Activated T-cell treated with anti-CD3 and anti-CD28 coated beads, Interleukin-2, amount 50 U/mL, for 4 hours (primary cell): ENCODE results near the gene ANO8. TPM values are rescaled to one million over a fixed set of nuclear protein-coding genes. Genes with fewer than 3 reads are reported as not detected.

Experiments used
- ATAC-seq, 2 donors: fragments of 200-7000 bp; cut with Tn5 transposase; one replicate each; pipeline ENCODE4 v1.10.0; 2021
- DNase-seq: peaks from one replicate; pipeline ENCODE4 v3.0.0-alpha.2; 2020
- H3K27me3 Mint-ChIP-seq: one replicate; pipeline ENCODE4 v1.8.0; 2021; ENCODE audit warnings: low read depth, mixed read lengths
- H3K36me3 Mint-ChIP-seq: one replicate; pipeline ENCODE4 v1.8.0; 2022; ENCODE audit warnings: mixed read lengths; ENCODE audit not compliant: insufficient read depth
- H3K4me1 Mint-ChIP-seq: one replicate; pipeline ENCODE4 v1.8.0; 2021; ENCODE audit warnings: low read depth, mixed read lengths
- H3K4me3 Mint-ChIP-seq: one replicate; pipeline ENCODE4 v1.8.0; 2021; ENCODE audit warnings: mild to moderate bottlenecking, moderate library complexity, mixed read lengths
- H3K9me3 Mint-ChIP-seq: one replicate; pipeline ENCODE4 v1.8.0; 2021; ENCODE audit warnings: mixed read lengths
- total RNA-seq, 3 donors: library from RNA; stranded (reverse); gene quantifications; one replicate each; pipeline ENCODE4 v1.2.1, GENCODE V29; 2021

Gene ANO8
- total RNA-seq, 3 donors from 2014 or later, result 2.8 to 3.0 (median 2.9) TPM

DNA sequence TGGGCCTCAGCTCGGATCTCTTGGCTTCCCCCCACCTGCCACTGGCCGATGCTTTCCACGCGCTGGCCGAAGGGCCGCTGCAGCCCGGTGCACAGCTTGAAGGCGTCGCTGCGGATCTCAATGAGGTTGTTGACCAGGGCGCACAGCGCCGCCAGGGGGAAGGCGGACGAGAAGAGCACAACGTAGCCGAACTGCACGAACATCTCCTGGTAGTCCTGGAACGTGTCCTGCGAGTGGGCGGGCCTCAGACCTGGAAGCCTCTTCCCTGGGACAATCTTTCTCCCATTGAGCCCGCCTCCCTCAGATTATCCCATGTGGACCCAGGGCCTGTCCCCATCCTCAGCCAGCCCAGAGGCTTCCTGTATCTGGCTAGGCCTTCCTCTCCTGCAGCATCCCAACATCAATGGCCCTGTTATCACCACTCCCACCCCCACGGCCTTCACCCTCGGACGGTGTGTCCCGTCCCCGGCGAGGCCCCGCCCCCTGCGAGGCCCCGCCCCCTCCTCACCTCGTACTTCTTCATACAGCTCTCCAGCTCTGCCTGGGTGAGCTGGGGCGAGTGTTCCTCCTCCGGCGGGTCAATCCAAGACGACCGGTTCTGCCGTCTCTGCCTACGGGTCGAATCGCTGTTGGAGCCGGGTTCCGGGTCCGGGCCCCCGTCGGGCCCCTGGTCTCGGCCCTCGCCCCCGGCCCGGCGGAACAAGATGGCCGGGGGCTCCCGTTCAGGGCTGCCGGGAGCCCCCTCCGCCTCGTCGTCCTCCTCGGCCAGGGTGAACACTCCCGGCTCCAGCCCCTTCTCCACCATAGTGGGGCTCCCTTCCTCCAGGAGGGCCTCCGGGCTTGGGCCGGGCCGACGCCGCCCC, 6.8 kb downstream of the ANO8 start:
- DNase-seq (peak; percentile 50), ATAC-seq (peak; percentile 64 to 66)
- Mint-ChIP-seq H3K27me3 (peaks cover 2% of the 10 kb centered on the region), H3K4me3 (peak overlapping the region; percentile 75), H3K4me1 (peaks cover 10% of the 10 kb centered on the region), H3K36me3 (no peaks in the 10 kb centered on the region), H3K9me3 (no peaks in the 10 kb centered on the region)

DNA sequence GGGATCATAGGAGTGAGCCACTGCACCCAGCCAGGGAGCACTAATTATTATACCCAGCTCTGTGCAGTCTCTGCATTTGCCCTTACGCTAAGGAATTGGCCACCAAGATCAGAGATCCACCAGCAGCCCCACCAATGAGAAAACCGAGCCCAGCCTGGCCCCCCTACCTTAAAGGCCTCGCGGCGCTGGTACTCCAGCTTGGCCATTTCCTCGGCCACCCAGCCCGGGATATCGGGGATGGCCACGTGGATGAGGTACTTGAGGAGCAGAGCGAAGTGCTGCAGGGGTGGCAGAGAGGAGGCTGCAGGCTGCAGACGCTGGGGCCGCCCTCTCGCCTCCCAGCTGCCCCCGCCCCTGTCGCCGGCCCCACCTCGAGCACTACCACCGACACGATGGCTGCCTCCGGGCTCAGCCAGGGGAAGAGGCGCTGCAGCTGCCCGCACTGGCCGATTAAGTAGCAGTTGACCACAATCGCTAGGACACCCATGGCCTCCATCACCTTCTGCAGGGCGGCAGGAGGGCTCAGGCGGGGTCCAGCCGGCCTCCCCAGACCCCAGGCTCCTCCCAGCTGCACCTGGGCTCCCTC, 7.5 kb downstream of the ANO8 start:
- Mint-ChIP-seq H3K4me1 (peaks cover 13% of the 10 kb centered on the region), H3K4me3 (peak overlapping the region; percentile 20), H3K9me3 (no peaks in the 10 kb centered on the region), H3K27me3 (peaks cover 2% of the 10 kb centered on the region), H3K36me3 (no peaks in the 10 kb centered on the region)
- ATAC-seq (no peak), DNase-seq (no peak)

DNA sequence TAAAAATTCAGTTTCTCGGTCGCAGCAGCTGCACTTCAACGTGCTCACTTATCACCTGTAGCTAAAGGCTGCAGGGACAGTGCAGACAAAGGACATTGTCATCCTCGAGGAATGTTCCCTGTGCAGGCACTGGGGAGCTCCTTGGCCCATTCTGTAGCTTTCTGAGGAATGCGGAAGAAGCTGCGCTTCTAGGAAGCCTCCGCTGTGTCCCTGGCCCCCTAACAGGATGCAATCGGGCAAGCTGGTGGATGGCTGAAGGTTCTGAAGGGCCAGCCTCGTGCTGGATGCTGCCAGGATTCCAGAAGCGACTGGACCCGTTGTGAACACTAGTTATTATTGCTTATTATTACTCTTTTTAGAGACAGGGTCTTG, 8.1 kb downstream of the ANO8 start:
- Mint-ChIP-seq H3K36me3 (no peaks in the 10 kb centered on the region), H3K4me1 (peaks cover 13% of the 10 kb centered on the region), H3K4me3 (no peak overlapping the region), H3K9me3 (no peaks in the 10 kb centered on the region), H3K27me3 (peaks cover 2% of the 10 kb centered on the region)
- ATAC-seq (no peak), DNase-seq (no peak)

DNA sequence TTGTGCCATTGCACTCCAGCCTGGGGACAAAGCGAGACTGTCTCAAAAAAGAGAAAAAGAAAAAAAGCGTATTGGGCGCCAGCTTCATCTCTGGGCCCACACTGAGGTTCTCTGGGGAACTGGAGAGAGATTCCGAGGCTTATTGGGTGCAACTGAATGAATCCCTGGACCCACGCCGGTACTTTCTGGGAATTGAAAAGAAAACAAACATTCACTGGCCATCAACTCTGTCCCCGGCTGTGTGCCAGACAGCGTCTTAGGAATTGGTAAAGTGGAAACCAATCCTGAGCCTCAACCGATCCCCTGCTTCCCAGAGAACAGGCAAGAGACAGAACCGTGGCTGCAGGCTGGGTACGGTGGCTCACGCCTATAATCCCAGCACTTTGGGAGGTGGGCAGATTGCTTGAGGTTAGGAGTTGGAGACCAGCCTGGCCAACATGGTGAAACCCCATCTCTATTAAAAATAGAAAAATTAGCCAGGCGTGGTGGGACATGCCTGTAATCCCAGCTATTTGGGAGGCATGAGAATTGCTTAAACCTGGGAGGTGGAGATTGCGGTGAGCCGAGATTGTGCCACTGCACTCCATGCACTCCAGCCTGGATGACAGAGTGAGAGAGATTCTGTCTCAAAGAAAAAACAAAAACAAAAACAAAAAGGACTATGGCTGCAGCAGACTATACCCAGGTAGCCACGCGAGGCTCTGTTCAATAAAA, 8.6 kb downstream of the ANO8 start:
- ATAC-seq, result no peak

DNA sequence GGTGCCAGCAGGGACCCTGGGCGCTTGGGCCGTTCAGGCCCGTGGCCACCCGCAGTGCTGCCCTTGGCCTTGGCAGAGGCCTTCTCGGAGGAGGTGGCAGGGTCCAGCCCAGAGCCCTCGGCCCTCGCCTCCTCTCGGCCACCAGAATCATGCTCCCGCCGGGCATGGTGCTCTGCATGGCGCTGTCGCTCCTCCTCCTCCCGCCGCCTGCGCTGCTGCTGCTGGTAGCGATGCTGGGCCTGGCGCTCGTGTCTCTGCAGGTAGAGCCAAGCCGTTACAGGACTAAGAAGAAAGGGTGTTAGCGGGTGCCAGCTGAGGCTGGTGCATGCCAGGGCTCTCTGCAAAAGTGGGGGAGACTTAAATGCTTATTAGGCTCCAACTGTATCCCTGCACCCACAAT, 9.5 kb downstream of the ANO8 start:
- Mint-ChIP-seq H3K36me3 (peaks cover 4% of the 10 kb centered on the region), H3K9me3 (no peaks in the 10 kb centered on the region), H3K27me3 (peaks cover 2% of the 10 kb centered on the region), H3K4me3 (no peak overlapping the region), H3K4me1 (peaks cover 11% of the 10 kb centered on the region)
- ATAC-seq (no peak), DNase-seq (no peak)

More for the DNA sequence above, 8.6 kb downstream of the ANO8 start:
- no peak for DNase-seq
- no peaks in the 10 kb centered on the region for H3K9me3 Mint-ChIP-seq
- H3K4me3 Mint-ChIP-seq, result no peak overlapping the region
- peaks cover 2% of the 10 kb centered on the region for H3K27me3 Mint-ChIP-seq
- no peaks in the 10 kb centered on the region for H3K36me3 Mint-ChIP-seq
- H3K4me1 Mint-ChIP-seq, result peaks cover 13% of the 10 kb centered on the region

DNA sequence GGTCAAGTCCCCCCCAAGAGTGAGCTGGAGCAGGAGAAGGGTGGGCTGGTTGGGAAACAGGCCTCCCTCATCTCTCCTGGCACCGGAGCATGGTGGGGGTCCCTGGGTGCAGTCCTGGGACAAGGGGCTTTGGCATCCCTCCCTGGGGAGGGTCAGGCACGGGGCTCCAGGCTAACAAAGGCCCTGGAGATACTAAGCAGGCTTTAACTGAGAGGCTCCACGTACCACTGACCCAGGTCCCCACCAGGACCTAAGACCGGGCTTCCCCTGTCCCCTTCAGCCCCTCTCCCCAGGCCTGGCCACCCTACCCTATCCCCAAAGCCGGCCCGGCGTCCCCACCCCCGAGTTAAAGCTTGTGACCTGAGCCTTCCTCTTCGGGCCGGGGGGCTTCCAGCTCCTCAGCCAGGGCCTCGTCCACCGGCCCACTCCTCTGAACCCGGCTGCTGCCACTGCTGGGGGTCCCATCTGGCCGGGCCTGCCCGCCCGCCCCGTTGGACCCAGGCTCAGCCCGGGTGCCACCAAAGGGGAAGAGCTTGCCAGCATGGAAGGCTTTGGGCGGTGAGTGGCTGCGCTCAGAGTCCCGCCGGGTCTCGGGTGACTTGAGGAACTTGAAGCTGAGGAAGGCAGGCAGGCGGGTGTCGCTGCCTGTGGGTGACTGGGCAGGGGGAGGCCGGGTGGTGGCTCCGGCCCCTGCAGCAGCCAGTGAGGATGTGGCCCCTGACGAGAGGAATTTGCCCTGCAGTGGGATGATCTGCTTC, 10.1 kb downstream of the ANO8 start:
- Mint-ChIP-seq H3K9me3 (no peaks in the 10 kb centered on the region), H3K4me1 (peaks cover 8% of the 10 kb centered on the region), H3K36me3 (peaks cover 7% of the 10 kb centered on the region), H3K27me3 (no peaks in the 10 kb centered on the region), H3K4me3 (no peak overlapping the region)
- DNase-seq (no peak), ATAC-seq (no peak)

DNA sequence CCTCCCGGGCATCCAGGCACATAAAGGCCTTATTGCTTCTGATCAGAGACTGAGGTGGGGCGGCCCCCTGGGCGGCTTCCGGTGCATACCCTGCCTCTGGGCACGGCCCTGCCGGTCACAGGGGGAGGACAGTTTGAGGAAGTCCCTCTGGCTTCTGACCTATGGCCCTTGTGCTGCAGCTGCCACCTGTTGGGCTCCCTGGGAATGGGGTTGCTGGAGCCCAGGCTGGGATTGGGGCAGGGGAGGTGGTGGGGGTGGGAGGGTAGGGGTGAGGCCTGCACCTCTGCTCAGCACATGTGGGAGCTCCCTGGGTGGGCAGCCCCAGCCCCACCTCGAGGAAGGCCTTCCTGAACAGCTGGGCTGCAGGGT, 10.7 kb downstream of the ANO8 start:
- Mint-ChIP-seq H3K36me3 (peaks cover 7% of the 10 kb centered on the region), H3K9me3 (no peaks in the 10 kb centered on the region), H3K4me3 (no peak overlapping the region), H3K4me1 (peaks cover 6% of the 10 kb centered on the region), H3K27me3 (no peaks in the 10 kb centered on the region)
- DNase-seq (no peak), ATAC-seq (peak in 1 of 2 donors; percentile 13)

DNA sequence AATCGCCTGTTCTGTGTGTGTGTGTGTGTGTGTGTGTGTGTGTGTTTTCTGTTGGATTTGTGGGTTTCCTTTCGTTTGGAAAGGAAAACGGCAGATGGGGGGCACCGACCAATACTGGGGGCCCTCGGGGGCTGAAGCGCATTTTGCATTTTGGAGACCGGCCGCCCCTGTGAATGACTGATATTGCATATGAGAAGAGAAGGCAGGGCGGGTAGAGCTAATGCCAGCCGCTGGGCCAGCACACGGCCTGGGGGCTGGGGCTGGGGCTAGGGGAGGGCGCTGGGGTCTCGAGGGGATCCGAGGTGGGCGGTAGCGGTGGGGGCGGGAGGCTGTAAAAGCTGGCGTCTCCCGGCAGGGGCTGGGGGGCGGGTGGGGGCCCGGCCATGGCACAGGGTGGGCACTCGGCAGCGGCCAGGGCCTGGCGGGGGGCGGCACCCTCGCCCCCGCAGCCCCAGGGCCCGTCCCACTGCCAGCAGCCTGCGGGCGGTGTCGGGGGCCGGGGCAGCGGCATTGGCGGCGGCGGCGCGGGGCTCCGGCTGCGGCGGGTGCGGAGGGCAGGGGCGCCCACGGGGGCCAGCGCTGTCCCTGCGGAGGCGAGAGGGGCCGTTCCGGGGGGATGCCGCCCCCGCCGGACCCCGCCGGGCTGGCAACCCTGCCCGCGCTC, 11.2 kb downstream of the ANO8 start:
- Mint-ChIP-seq H3K36me3 (peaks cover 7% of the 10 kb centered on the region), H3K9me3 (no peaks in the 10 kb centered on the region), H3K4me1 (peaks cover 6% of the 10 kb centered on the region), H3K27me3 (no peaks in the 10 kb centered on the region), H3K4me3 (no peak overlapping the region)
- DNase-seq, result no peak
- peak in 1 of 2 donors; percentile 15 for ATAC-seq

DNA sequence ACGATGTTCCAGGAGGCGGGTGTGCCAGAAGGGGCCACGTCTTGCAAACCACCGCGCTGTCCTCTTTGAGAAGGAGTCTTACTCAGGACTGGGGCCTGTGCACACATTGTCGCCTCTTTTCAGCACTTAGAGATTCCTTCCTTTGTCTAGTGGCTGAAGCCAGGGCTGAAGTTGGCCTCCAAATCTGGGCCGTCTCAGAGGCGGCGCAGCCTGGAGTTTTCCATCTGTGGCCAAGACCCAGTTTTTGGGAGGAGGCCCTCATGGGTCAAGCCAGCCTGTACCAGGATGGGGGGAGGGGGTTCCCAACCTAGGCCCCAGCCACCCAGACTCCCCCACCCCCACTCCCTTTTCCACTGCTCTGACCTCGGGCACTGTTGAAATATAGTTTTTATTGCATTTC, 11.8 kb downstream of the ANO8 start:
- DNase-seq (no peak), ATAC-seq (no peak)
- no peaks in the 10 kb centered on the region for H3K9me3 Mint-ChIP-seq
- no peak overlapping the region for H3K4me3 Mint-ChIP-seq
- peaks cover 7% of the 10 kb centered on the region for H3K36me3 Mint-ChIP-seq
- no peaks in the 10 kb centered on the region for H3K27me3 Mint-ChIP-seq
- H3K4me1 Mint-ChIP-seq, result peaks cover 6% of the 10 kb centered on the region

DNA sequence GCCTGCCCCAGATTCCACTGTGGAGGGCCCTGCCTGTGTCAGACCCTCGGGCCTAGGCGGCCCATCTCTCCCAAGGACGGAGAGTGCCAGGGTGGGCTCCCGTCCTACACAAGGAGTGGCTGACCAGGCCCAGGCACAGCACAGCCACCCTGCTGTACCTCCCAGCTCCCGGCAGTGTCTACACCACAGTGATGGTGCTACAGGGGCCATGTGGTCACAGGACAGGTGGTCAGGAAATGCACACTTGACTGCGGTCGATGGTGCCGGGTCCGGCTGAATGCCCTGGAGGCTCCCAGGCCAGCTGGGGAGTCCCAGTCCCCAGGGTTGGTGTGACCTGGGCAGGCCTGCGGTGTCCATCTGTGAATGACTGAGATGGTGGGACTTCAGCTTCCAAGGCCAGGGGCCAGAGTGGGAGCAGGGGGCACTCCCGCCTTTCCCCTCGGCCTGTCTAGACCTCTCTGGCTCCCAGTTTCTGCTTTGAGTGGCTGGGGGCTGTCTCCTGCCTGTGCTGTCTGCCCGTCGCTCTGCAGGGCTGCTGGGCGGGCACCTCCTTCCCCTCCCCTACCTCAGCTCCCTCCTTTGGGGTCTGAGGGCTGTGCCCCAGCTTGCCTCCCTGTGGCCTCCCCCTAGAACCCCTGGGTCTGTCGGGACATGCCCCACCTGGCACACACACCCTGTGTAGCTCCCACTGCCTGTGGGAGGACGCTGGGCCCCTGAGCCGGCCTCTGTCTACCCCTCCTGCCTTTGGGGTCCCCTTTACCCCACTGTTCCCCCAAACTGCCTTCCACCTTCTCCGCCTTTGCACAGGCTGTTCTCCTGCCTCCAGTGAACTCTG, 12.8 kb downstream of the ANO8 start:
- ATAC-seq, result no peak
- peaks cover 5% of the 10 kb centered on the region for H3K4me1 Mint-ChIP-seq
- DNase-seq, result no peak
- no peaks in the 10 kb centered on the region for H3K27me3 Mint-ChIP-seq
- H3K9me3 Mint-ChIP-seq, result no peaks in the 10 kb centered on the region
- H3K4me3 Mint-ChIP-seq, result no peak overlapping the region
- peaks cover 7% of the 10 kb centered on the region for H3K36me3 Mint-ChIP-seq

DNA sequence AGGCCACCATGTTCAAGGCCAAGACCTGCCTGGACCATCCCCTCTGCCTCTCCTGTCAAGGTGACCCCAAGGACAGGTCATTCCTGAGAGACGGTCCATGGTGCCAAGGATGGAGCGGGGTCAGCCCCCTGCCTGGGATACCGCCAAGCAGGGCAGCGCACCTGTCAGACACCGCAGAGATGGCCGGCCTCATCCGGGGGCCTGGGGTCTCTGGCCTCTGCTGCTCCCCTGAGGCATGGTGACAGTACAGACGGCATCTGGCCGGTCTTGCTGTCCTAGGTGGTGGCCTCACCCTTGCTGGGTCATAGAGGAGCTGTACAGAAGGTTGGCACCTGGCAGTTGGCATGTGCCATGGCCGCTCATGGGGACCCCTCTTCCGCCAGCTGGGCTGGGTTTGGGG, 14.2 kb downstream of the ANO8 start:
- H3K4me3 Mint-ChIP-seq, result no peak overlapping the region
- H3K9me3 Mint-ChIP-seq, result no peaks in the 10 kb centered on the region
- DNase-seq (no peak), ATAC-seq (no peak)
- H3K4me1 Mint-ChIP-seq, result peaks cover 5% of the 10 kb centered on the region
- H3K36me3 Mint-ChIP-seq, result peaks cover 15% of the 10 kb centered on the region
- H3K27me3 Mint-ChIP-seq, result no peaks in the 10 kb centered on the region

DNA sequence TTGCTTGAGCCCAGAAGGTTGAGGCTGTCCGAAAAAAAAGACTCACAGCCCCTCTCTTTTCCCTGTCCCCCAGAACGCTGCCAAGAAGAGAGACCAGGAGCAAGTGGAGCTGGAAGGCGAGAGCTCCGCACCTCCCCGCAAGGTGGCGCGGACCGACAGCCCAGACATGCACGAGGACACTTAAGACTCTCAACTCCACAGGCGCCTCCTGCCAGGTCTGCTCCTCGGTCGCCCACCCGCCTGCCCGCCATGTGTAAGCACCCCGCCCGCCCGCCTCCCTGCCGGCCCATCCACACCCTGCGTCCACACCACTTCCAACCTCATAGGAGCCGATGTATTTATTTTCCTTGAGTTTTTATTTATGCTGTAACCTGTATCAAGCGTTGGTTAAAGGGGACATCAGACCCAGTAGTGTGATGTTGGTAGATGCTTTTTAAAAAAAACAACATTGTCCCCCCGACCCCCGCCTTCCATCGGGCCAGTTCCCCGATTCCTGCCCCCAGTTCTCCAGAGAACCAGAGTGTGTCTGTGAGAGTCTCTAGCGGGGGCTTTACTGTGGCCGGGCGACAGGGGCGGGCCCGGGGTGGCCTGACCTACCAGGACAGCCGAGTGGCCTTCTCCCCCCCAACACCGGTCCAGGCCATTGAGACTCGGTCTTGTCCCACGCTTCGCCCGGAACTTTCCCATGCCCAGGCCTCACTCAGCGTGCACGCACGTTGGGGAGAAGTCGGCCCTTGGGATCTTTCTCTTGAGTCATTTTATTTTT, 15.0 kb downstream of the ANO8 start:
- no peak for ATAC-seq
- DNase-seq, result no peak
- no peaks in the 10 kb centered on the region for H3K27me3 Mint-ChIP-seq
- peaks cover 15% of the 10 kb centered on the region for H3K36me3 Mint-ChIP-seq
- no peak overlapping the region for H3K4me3 Mint-ChIP-seq
- H3K9me3 Mint-ChIP-seq, result no peaks in the 10 kb centered on the region
- peaks cover 5% of the 10 kb centered on the region for H3K4me1 Mint-ChIP-seq

DNA sequence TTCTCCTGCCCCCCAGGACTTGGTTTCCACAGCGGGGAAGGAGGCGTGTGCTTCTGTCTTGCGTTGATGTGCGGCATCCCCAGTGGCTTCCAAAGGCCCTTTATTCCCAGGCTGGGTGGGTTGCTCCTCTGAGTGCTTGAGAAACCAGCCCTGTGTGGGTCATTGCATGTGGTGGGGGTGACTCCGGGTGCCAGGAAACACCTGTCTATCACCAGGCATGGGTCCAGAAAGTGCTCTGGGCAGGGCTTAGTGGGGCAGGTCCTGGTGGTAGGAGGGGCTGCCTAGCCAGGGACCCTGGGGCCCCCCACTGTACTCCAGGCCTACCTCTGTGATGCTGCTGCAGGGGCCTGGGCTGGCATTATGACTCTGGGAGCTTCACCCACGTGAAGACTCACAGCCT, 15.7 kb downstream of the ANO8 start:
- DNase-seq (no peak), ATAC-seq (no peak)
- Mint-ChIP-seq H3K27me3 (no peaks in the 10 kb centered on the region), H3K4me3 (no peak overlapping the region), H3K36me3 (peaks cover 15% of the 10 kb centered on the region), H3K9me3 (no peaks in the 10 kb centered on the region), H3K4me1 (peaks cover 5% of the 10 kb centered on the region)
